ENCODE measurements around the gene FMNL3. TPM values are rescaled to one million over a fixed set of nuclear protein-coding genes. Genes with fewer than 3 reads are reported as not detected.
A peak's percentile ranks its signal among the peaks of the same experiment; 100 is the strongest.

FMNL3 gene
- total and polyA plus RNA-seq, 2 of the 13 experiments (the other 11 are each of a cell fraction or from before 2014, with no cell fraction given): 0.44 to 1.1 TPM

DNA sequence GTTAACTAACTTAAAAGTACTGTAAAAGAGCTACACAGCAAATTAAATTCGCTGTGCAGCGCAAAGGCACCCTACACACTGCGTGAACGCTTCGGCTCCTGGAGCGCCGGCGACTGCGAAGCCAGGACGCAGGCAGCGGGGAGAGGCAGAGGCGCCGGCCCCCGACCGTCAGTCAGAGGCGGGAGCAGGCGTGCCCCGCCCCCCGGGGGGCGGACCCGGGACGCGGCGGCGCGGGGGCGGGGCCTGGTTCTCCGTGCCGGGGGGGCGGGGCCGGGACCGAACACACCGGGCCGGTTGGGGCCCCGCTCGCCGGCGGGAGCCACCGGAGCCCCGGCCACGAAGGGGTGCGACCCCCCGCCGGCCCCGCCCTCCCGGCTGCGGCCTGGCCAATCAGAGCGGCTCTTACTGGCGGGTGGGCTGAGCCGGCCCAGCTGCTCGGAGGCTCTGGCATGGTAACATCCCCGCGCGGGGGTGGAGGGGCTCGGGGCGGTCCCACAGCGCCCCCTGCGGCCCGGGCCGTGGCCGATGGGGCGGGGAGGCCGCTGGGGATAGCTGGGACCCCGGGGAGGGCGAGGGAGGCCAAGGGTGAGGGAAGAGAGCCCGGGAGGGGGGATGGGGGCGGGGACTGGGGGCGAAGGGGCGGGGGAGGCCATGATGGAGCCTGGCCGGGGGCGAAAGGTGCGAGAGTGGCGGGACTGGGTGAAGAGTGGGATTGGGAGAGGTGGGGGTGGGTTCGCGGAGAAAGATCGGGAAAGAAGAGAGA is 83.9 kb downstream of the FMNL3 start, which contains the start of gene PRPF40B (continued):
- TF ChIP-seq MEIS2 (CRISPR knock-in tag; IDR thresholded peaks at IDR 0.05): no peak
- no peak for TF ChIP-seq ISL2 (CRISPR knock-in tag; IDR thresholded peaks at IDR 0.05)
- no peak for TF ChIP-seq ZKSCAN1 (IDR thresholded peaks at IDR 0.05; ENCODE audit: low read length)
- no peak for TF ChIP-seq CC2D1A (CRISPR knock-in tag; IDR thresholded peaks at IDR 0.05)
- TF ChIP-seq, protein P1, sequence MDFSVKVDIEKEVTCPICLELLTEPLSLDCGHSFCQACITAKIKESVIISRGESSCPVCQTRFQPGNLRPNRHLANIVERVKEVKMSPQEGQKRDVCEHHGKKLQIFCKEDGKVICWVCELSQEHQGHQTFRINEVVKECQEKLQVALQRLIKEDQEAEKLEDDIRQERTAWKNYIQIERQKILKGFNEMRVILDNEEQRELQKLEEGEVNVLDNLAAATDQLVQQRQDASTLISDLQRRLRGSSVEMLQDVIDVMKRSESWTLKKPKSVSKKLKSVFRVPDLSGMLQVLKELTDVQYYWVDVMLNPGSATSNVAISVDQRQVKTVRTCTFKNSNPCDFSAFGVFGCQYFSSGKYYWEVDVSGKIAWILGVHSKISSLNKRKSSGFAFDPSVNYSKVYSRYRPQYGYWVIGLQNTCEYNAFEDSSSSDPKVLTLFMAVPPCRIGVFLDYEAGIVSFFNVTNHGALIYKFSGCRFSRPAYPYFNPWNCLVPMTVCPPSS (IDR thresholded peaks at IDR 0.05): no peak
- TF ChIP-seq, protein P2, sequence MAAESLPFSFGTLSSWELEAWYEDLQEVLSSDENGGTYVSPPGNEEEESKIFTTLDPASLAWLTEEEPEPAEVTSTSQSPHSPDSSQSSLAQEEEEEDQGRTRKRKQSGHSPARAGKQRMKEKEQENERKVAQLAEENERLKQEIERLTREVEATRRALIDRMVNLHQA (CRISPR knock-in tag; IDR thresholded peaks at IDR 0.05): no peak
- no peak for TF ChIP-seq HNRNPH1 (optimal IDR thresholded peaks at IDR 0.05; ENCODE audit: low read depth, low read length)
- TF ChIP-seq ZC3H13 (CRISPR knock-in tag; IDR thresholded peaks at IDR 0.05): peak; percentile 34; the same call in 1 of the 2 replicates
- no peak for TF ChIP-seq NAIF1 (CRISPR knock-in tag; IDR thresholded peaks at IDR 0.05; ENCODE audit: borderline replicate concordance)
- TF ChIP-seq, protein P3, sequence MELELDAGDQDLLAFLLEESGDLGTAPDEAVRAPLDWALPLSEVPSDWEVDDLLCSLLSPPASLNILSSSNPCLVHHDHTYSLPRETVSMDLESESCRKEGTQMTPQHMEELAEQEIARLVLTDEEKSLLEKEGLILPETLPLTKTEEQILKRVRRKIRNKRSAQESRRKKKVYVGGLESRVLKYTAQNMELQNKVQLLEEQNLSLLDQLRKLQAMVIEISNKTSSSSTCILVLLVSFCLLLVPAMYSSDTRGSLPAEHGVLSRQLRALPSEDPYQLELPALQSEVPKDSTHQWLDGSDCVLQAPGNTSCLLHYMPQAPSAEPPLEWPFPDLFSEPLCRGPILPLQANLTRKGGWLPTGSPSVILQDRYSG (CRISPR knock-in tag; IDR thresholded peaks at IDR 0.05): peak; percentile 69; the same call in 1 of the 2 replicates
- TF ChIP-seq EHMT2 (IDR thresholded peaks at IDR 0.05; ENCODE audit: borderline replicate concordance, low read depth, low read length): no peak
- no peak for TF ChIP-seq MLLT10 (CRISPR knock-in tag; IDR thresholded peaks at IDR 0.05)
- TF ChIP-seq, protein P4, sequence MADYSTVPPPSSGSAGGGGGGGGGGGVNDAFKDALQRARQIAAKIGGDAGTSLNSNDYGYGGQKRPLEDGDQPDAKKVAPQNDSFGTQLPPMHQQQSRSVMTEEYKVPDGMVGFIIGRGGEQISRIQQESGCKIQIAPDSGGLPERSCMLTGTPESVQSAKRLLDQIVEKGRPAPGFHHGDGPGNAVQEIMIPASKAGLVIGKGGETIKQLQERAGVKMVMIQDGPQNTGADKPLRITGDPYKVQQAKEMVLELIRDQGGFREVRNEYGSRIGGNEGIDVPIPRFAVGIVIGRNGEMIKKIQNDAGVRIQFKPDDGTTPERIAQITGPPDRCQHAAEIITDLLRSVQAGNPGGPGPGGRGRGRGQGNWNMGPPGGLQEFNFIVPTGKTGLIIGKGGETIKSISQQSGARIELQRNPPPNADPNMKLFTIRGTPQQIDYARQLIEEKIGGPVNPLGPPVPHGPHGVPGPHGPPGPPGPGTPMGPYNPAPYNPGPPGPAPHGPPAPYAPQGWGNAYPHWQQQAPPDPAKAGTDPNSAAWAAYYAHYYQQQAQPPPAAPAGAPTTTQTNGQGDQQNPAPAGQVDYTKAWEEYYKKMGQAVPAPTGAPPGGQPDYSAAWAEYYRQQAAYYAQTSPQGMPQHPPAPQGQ (CRISPR knock-in tag; IDR thresholded peaks at IDR 0.05; ENCODE audit: borderline replicate concordance): no peak
- no peak for TF ChIP-seq ARNT (IDR thresholded peaks at IDR 0.05)
- TF ChIP-seq, protein P5, sequence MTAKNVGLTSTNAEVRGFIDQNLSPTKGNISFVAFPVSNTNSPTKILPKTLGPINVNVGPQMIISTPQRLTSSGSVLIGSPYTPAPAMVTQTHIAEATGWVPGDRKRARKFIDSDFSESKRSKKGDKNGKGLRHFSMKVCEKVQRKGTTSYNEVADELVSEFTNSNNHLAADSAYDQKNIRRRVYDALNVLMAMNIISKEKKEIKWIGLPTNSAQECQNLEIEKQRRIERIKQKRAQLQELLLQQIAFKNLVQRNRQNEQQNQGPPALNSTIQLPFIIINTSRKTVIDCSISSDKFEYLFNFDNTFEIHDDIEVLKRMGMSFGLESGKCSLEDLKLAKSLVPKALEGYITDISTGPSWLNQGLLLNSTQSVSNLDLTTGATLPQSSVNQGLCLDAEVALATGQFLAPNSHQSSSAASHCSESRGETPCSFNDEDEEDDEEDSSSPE (CRISPR knock-in tag; IDR thresholded peaks at IDR 0.05): peak; percentile 43
- no peak for TF ChIP-seq SATB2 (CRISPR knock-in tag; IDR thresholded peaks at IDR 0.05)
- TF ChIP-seq ZNF30 (CRISPR knock-in tag; IDR thresholded peaks at IDR 0.05): no peak
- TF ChIP-seq TP53 (CRISPR knock-in tag; conservative IDR thresholded peaks at IDR 0.05): no peak
- TF ChIP-seq SMAD1 (CRISPR knock-in tag; IDR thresholded peaks at IDR 0.05; ENCODE audit: borderline replicate concordance, low read depth): no peak
- TF ChIP-seq ISX (CRISPR knock-in tag; conservative IDR thresholded peaks at IDR 0.05): no peak
- TF ChIP-seq ZFY (CRISPR knock-in tag; IDR thresholded peaks at IDR 0.05): peak; percentile 52
- no peak for TF ChIP-seq MTA3 (CRISPR knock-in tag; IDR thresholded peaks at IDR 0.05)
- TF ChIP-seq ZNF792 (CRISPR knock-in tag; IDR thresholded peaks at IDR 0.05): no peak
- no peak; the same call in 1 of the 2 replicates for TF ChIP-seq ZNF773 (CRISPR knock-in tag; IDR thresholded peaks at IDR 0.05; ENCODE audit: borderline replicate concordance)
- TF ChIP-seq MIER3 (CRISPR knock-in tag; IDR thresholded peaks at IDR 0.05; ENCODE audit: borderline replicate concordance): peak; percentile 18; the same call in 1 of the 2 replicates
- TF ChIP-seq ZNF446 (CRISPR knock-in tag; IDR thresholded peaks at IDR 0.05): no peak
- TF ChIP-seq ZNF468 (CRISPR knock-in tag; IDR thresholded peaks at IDR 0.05): no peak
- no peak for TF ChIP-seq AKAP8 (CRISPR knock-in tag; IDR thresholded peaks at IDR 0.05)
